Measurements from ENCODE around the gene KANK2.

KANK2 gene

GRCh38 chr19:11227195-11227886 lies 30.0 kb upstream of the KANK2 start:
- Mint-ChIP-seq H3K27ac (no peak overlapping the region), H3K4me1 (no peaks in the 10 kb centered on the region), H3K4me3 (no peak overlapping the region), H3K9me3 (peaks cover 4% of the 10 kb centered on the region), H3K27me3 (ENCODE audit: low read depth) (no peaks in the 10 kb centered on the region), H3K36me3 (ENCODE audit: low read depth) (peaks cover 38% of the 10 kb centered on the region)
- no peak for TF ChIP-seq CTCF (IDR thresholded peaks at IDR 0.05; ENCODE audit: unreplicated experiment in 3 of 3)

- Mint-ChIP-seq H3K9me3 (peaks cover 8% of the 10 kb centered on the region), H3K4me1 (no peaks in the 10 kb centered on the region), H3K27me3 (ENCODE audit: low read depth) (no peaks in the 10 kb centered on the region), H3K36me3 (ENCODE audit: low read depth) (peaks cover 40% of the 10 kb centered on the region), H3K4me3 (no peak overlapping the region), H3K27ac (no peak overlapping the region)
- TF ChIP-seq CTCF (IDR thresholded peaks at IDR 0.05; ENCODE audit: unreplicated experiment in 3 of 3): no peak
Observed at GRCh38 chr19:11226716-11227166, 29.4 kb upstream of the KANK2 start.

GRCh38 chr19:11225815-11226214 lies 28.5 kb upstream of the KANK2 start:
- no peak overlapping the region for H3K4me3 Mint-ChIP-seq
- no peaks in the 10 kb centered on the region for H3K4me1 Mint-ChIP-seq
- TF ChIP-seq CTCF (IDR thresholded peaks at IDR 0.05; ENCODE audit: unreplicated experiment in 3 of 3): no peak
- H3K36me3 Mint-ChIP-seq (ENCODE audit: low read depth): peaks cover 48% of the 10 kb centered on the region
- H3K27ac Mint-ChIP-seq: no peak overlapping the region
- peaks cover 17% of the 10 kb centered on the region for H3K9me3 Mint-ChIP-seq
- H3K27me3 Mint-ChIP-seq (ENCODE audit: low read depth): no peaks in the 10 kb centered on the region

GRCh38 chr19:11225172-11225571 lies 27.8 kb upstream of the KANK2 start:
- no peak for TF ChIP-seq CTCF (IDR thresholded peaks at IDR 0.05; ENCODE audit: unreplicated experiment in 3 of 3)
- Mint-ChIP-seq H3K4me3 (no peak overlapping the region), H3K36me3 (ENCODE audit: low read depth) (peaks cover 50% of the 10 kb centered on the region), H3K4me1 (no peaks in the 10 kb centered on the region), H3K27me3 (ENCODE audit: low read depth) (no peaks in the 10 kb centered on the region), H3K9me3 (peaks cover 21% of the 10 kb centered on the region), H3K27ac (no peak overlapping the region)

- peaks cover 22% of the 10 kb centered on the region for H3K9me3 Mint-ChIP-seq
- peaks cover 57% of the 10 kb centered on the region for H3K36me3 Mint-ChIP-seq (ENCODE audit: low read depth)
- no peak overlapping the region for H3K27ac Mint-ChIP-seq
- no peaks in the 10 kb centered on the region for H3K4me1 Mint-ChIP-seq
- no peaks in the 10 kb centered on the region for H3K27me3 Mint-ChIP-seq (ENCODE audit: low read depth)
- H3K4me3 Mint-ChIP-seq: no peak overlapping the region
- TF ChIP-seq CTCF (IDR thresholded peaks at IDR 0.05; ENCODE audit: unreplicated experiment in 3 of 3): no peak
Observed at GRCh38 chr19:11224429-11224828, 27.1 kb upstream of the KANK2 start.

- no peak overlapping the region for H3K4me3 Mint-ChIP-seq
- no peak overlapping the region for H3K27ac Mint-ChIP-seq
- H3K4me1 Mint-ChIP-seq: no peaks in the 10 kb centered on the region
- peaks cover 57% of the 10 kb centered on the region for H3K36me3 Mint-ChIP-seq (ENCODE audit: low read depth)
- H3K27me3 Mint-ChIP-seq (ENCODE audit: low read depth): no peaks in the 10 kb centered on the region
- H3K9me3 Mint-ChIP-seq: peaks cover 22% of the 10 kb centered on the region
- TF ChIP-seq CTCF (IDR thresholded peaks at IDR 0.05; ENCODE audit: unreplicated experiment in 3 of 3): no peak
Observed at GRCh38 chr19:11223200-11223599, 25.9 kb upstream of the KANK2 start.
